Mucosa of rectum (tissue), 2 donors: ENCODE results near the gene NDRG3.
"Not testable (repeated sequence)": the region's sequence is repeated elsewhere in the genome, so short reads cannot be mapped to it uniquely, and the experiment has no call there.

Experiments
- H3K27ac ChIP-seq, 2 donors: one replicate each; pipeline ENCODE4 v1.7.0; 2013; ENCODE audit warnings: inconsistent platforms in 2 of 2, low read depth in 2 of 2, low read length in 2 of 2
- H3K27me3 ChIP-seq, 2 donors: one replicate each; pipeline ENCODE4 v1.7.0; 2013; ENCODE audit warnings: low read length in 2 of 2; ENCODE audit not compliant: control insufficient read depth in 2 of 2, insufficient read depth in 2 of 2
- H3K36me3 ChIP-seq, 2 donors: one replicate each; pipeline ENCODE4 v1.7.0; 2013; ENCODE audit warnings: low read length in 2 of 2; ENCODE audit not compliant: control insufficient read depth in 2 of 2, insufficient read depth in 2 of 2
- H3K4me1 ChIP-seq, 2 donors: one replicate each; pipeline ENCODE4 v1.7.0; 2013; ENCODE audit warnings: low read length in 2 of 2, mild to moderate bottlenecking in 1 of 2; ENCODE audit not compliant: control insufficient read depth in 2 of 2, insufficient read depth in 2 of 2
- H3K4me3 ChIP-seq, 2 donors: one replicate each; pipeline ENCODE4 v1.7.0; 2013; ENCODE audit warnings: low read length in 2 of 2
- H3K9ac ChIP-seq, 2 donors: one replicate each; pipeline ENCODE4 v1.7.0; 2013; ENCODE audit warnings: low read length in 2 of 2, low read depth in 1 of 2, mild to moderate bottlenecking in 1 of 2
- H3K9me3 ChIP-seq, 2 donors: one replicate each; pipeline ENCODE4 v1.7.0; 2013; ENCODE audit warnings: low read length in 2 of 2; ENCODE audit not compliant: control insufficient read depth in 2 of 2
- donor health status: healthy.
- donor health status: Normal muscosa, but diverticular disease.

The NDRG3 gene

DNA sequence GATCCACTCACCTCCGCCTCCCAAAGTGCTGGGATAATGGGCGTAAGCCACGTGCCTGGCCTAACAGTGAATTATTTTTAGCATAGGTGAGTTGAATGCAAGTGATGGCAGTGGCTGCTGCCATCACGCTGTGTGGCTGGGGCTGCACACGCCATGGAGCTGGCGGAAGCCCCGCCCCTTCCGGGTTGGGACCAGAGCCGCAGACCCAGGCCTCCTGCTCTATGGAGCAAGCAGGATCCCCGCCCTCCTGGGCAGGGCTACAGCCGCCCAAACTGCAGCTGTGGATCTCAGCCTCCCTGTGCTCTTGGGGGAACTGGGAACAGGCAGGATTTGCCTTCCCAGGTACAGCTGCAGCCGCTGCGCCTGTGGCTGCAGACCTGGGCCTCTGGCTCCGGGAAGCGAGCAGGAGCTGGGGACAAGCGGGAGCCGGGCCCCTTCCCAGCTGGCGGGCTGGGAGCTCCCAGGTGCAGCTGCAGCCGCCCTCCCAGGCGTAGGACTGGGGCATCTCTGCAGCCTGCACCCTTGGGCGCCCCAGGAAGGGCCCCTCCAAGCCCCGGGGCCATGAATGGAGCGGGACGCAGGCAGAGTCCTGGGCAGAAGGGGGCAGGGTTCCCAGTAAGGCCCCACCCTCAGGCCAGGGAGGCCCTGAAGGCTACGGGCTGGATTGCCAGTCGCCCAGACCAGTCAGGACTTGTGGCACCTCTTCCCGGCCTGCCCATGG, 69.0 kb downstream of the NDRG3 start:
- Histone ChIP-seq H3K9ac (no peak overlapping the region), H3K27me3 (no peaks in the 10 kb centered on the region), H3K4me1 (no peaks in the 10 kb centered on the region)

DNA sequence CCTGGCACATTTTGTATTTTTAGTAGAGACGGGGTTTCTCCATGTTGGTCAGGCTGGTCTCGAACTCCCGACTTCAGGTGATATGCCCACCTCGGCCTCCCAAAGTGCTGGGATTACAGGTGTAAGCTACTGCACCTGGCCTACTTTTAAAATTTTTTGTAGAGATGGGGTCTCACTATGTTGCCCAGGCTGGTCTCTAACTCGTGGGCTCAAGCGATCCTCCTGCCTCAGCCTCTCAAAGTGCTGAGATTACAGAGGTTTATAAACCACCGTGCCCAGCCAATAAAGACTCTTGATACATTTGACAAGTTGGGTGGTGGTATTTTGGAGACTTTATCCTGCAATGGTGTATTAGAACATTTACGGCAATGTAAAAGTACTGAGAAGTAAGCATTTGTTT, 70.3 kb downstream of the NDRG3 start:
- not testable (repeated sequence) for H3K27me3 ChIP-seq, H3K4me3 ChIP-seq, H3K9ac ChIP-seq, H3K36me3 ChIP-seq, H3K9me3 ChIP-seq, H3K27ac ChIP-seq, H3K4me1 ChIP-seq

More for the DNA sequence above, 69.0 kb downstream of the NDRG3 start:
- H3K27ac ChIP-seq, result no peak overlapping the region
- peaks cover 0 to 8% of the 10 kb centered on the region in 2 donors for H3K36me3 ChIP-seq
- H3K9me3 ChIP-seq, result no peaks in the 10 kb centered on the region
- no peak overlapping the region for H3K4me3 ChIP-seq

DNA sequence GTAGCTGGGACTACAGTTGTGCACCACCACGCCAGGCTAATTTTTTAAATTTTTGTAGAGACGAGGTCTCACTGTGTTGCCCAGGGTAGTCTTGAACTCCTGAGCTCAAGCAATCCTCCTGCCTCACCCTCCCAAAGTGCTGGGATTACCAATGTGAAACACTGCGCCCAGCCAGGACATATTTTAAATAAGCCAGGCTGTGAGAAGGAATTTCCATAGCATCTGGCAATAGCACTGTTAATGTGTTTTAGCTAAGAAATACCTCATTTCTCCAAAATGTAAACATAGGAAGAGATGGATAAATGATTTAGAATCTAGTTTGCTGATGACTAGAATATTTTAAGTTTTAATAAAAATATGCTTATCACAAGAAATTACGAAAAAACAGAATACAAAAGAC, 72.9 kb downstream of the NDRG3 start:
- no peaks in the 10 kb centered on the region for H3K9me3 ChIP-seq
- H3K9ac ChIP-seq, result no peak overlapping the region
- H3K36me3 ChIP-seq, result peaks cover 0 to 7% of the 10 kb centered on the region in 2 donors
- H3K4me3 ChIP-seq, result no peak overlapping the region
- H3K4me1 ChIP-seq, result no peaks in the 10 kb centered on the region
- no peaks in the 10 kb centered on the region for H3K27me3 ChIP-seq
- H3K27ac ChIP-seq, result no peak overlapping the region

DNA sequence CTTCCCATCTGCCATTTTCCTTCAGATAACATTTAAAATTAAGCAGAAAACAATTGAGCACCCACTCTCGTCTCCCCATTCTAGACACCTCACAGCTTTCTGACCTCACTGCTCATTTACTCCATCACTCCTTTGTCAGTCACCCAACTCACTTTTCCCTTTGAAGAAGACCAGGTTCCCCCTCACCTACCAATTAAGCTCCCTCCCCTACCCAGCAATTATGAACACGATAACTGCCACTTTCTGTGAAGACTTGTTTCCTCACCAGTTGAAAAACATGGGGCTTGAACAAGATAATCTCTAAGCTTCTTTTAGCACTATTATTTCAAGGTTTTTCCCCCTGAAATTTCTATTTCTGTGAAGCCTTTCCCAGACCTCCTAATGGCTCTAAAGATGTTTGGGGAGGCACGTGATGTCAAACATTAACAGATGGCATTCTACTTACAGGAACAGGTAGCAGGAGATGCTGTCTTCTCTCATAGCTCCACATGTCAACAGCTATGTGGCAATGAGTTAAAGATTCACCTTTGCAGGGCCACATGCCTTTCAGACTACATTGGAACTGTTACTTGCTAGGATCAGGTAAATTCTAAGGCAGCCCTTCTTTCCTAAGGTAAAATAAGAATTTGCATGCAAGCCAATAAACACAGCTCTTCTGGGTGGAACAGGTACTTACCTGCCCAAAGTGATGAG, 75.1 kb downstream of the NDRG3 start:
- Histone ChIP-seq H3K27ac (no peak overlapping the region), H3K27me3 (no peaks in the 10 kb centered on the region), H3K36me3 (peaks cover 4 to 10% of the 10 kb centered on the region in 2 donors), H3K4me1 (no peaks in the 10 kb centered on the region), H3K9ac (no peak overlapping the region), H3K4me3 (no peak overlapping the region), H3K9me3 (no peaks in the 10 kb centered on the region)

DNA sequence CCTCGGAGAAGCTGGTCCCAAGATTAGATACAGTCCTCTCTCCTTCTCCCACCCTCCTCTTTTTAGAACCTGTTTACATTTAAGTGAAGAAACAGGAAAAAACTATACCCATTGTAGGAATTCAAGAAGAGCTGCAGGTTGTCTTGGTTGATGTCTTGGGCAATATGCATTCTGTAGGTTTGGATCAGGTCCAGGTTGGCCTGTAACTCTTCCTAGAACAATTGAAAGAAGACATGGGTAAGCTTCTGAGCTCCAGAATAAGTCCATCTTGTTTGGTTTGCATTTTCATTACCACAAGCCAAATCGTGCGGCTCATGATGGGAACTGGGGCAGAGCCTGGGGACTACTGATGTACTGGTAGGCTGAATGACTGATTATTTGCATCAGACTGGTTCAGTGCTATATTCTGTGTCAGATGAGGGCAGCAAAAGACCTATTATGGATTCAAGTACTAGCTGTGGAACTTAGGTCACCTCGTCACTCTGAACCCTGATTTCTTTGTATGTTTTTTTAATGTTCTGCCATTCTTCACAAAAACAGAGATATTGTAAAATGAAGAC, 79.6 kb downstream of the NDRG3 start:
- no peaks in the 10 kb centered on the region for H3K27me3 ChIP-seq
- no peaks in the 10 kb centered on the region for H3K4me1 ChIP-seq
- H3K9me3 ChIP-seq, result no peaks in the 10 kb centered on the region
- no peak overlapping the region for H3K9ac ChIP-seq
- peaks cover 13 to 33% of the 10 kb centered on the region in 2 donors for H3K36me3 ChIP-seq
- no peak overlapping the region for H3K4me3 ChIP-seq
- H3K27ac ChIP-seq, result no peak overlapping the region

DNA sequence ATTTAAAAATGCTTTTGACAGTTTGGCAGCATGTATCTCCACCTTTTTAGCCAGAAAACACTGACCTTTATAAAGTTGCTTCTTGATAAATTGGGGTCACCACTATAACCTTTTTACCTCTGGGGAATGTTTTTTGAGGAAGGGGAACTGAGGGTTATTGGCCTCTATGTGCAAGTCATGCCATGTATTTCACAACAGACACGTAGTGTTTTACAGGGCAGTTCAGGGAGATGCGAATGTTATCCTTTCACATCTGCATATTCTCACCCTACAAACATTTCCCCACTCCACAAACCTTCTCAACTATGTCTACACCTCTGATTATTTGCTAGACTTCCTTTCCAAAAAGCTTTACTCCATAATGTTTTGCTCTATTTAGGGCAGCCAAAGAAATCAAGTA, 82.9 kb downstream of the NDRG3 start:
- Histone ChIP-seq H3K4me3 (no peak overlapping the region), H3K36me3 (peaks cover 13 to 27% of the 10 kb centered on the region in 2 donors), H3K27ac (no peak overlapping the region), H3K9ac (no peak overlapping the region), H3K27me3 (no peaks in the 10 kb centered on the region), H3K4me1 (no peaks in the 10 kb centered on the region), H3K9me3 (no peaks in the 10 kb centered on the region)

DNA sequence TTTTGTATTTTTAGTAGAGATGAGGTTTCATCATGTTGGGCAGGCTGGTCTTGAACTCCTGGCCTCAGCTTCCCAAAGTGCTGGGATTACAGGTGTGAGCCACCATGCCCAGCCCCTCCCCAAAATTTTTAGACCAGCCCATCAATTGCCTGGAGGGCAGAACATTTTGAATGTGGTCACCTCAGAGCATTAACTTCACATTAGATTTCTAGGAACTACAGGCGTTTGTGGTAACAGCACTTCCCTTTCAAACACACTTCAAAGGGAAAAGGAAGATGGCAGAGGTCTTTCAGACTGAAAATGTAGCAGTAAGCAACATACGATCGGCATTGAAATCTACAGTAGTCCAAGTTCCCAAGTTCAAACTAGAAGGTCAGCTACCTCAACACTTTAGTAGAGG, 87.6 kb downstream of the NDRG3 start:
- peaks cover 1 to 30% of the 10 kb centered on the region in 2 donors for H3K36me3 ChIP-seq
- H3K4me1 ChIP-seq, result no peaks in the 10 kb centered on the region
- H3K4me3 ChIP-seq, result no peak overlapping the region
- H3K9me3 ChIP-seq, result no peaks in the 10 kb centered on the region
- no peaks in the 10 kb centered on the region for H3K27me3 ChIP-seq
- no peak overlapping the region for H3K27ac ChIP-seq
- H3K9ac ChIP-seq, result no peak overlapping the region

DNA sequence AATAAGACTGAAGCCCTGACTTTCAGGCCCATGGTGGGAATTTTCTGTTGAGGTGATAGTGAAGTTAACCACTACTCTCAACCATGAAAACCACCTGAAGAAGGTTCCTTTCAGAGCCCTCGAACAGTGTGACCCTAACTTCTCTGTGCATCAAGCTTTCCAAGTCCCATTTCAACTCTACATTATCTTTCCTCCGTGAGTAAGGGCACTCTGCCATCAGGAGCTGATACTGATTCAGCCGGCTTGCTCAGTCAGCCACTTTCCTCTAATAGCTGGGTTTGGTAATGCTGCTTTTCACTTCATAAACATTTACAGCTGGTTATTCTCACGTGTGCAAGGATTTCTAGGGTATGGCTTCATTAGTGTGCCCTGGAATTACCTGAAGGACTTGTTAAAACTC, 89.2 kb downstream of the NDRG3 start:
- Histone ChIP-seq H3K36me3 (peaks cover 8 to 32% of the 10 kb centered on the region in 2 donors), H3K4me3 (no peak overlapping the region), H3K4me1 (no peaks in the 10 kb centered on the region), H3K9ac (no peak overlapping the region), H3K9me3 (no peaks in the 10 kb centered on the region), H3K27me3 (no peaks in the 10 kb centered on the region), H3K27ac (no peak overlapping the region)

DNA sequence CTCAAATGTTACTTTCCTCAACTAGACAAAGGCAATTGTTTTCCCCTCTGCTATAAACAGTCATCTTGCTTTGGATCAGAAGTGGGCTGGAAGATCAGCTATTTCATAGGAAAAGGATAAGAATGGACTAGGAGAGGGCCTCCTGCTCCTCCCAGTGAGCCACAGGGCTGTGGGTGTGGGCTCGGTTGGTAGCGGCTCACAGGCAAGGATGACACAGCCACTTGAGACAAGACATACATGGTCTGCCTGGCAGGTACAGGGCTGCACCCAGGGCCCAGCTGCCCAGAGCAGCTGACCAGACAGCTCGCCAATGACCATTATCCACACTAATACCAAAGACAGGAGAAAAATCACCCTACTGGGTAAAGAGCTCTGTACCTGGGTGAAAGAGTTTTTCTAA, 90.9 kb downstream of the NDRG3 start:
- H3K9me3 ChIP-seq, result no peaks in the 10 kb centered on the region
- H3K27me3 ChIP-seq, result no peaks in the 10 kb centered on the region
- H3K27ac ChIP-seq, result no peak overlapping the region
- H3K4me1 ChIP-seq, result no peaks in the 10 kb centered on the region
- no peak overlapping the region for H3K9ac ChIP-seq
- H3K4me3 ChIP-seq, result no peak overlapping the region
- H3K36me3 ChIP-seq, result peaks cover 8 to 28% of the 10 kb centered on the region in 2 donors

DNA sequence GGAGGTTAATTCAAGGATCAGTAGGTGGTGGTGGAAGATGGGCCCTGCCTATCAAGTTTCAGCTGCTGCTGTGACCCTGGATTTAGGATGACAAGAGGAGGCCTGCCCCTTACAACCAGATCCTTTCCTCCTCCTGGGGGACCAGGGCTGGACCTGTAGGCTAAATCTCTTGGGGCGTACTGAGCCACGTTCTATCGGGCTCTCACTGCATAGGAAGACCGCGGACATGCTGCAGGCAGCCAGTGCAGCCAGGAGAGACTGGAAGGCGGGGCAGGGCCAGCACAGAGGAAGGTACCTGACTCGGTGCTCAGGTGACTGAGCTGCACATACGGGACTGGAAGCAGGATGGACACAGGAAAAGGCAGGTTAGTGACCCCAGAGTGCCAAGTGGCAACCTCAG, 91.4 kb downstream of the NDRG3 start:
- Histone ChIP-seq H3K27me3 (no peaks in the 10 kb centered on the region), H3K4me3 (no peak overlapping the region), H3K36me3 (peaks cover 8 to 28% of the 10 kb centered on the region in 2 donors), H3K4me1 (no peaks in the 10 kb centered on the region), H3K9ac (no peak overlapping the region), H3K27ac (no peak overlapping the region), H3K9me3 (no peaks in the 10 kb centered on the region)
